Body of pancreas (tissue), 4 donors: Measurements from ENCODE around the gene FGF14.

ENCODE experiments used
- CTCF ChIP-seq, 7 experiments: fragments of 450-650 bp in 4 of 7; fragments of 200-600 bp in 3 of 7; sonication (generic) in 3 of 7; IDR thresholded peaks; one replicate each; pipeline ENCODE4 v1.5.1; 2016 to 2019; ENCODE audit warnings: antibody characterized with exemption in 7 of 7
- POLR2A ChIP-seq, 3 donors: fragments of 450-650 bp; IDR thresholded peaks; one replicate each; pipeline ENCODE4 v1.6.1; 2016; ENCODE audit warnings: antibody characterized with exemption in 3 of 3, mild to moderate bottlenecking in 2 of 3

- no peak for TF ChIP-seq POLR2A (IDR thresholded peaks at IDR 0.05)
- TF ChIP-seq CTCF (IDR thresholded peaks at IDR 0.05) = no peak
Measured at GRCh38 chr13:102208347-102208746, 193.5 kb downstream of the FGF14 start.
